CD4-positive, alpha-beta T cell (primary cell): ENCODE measurements around the gene NKAIN2. TPM values are rescaled to one million over a fixed set of nuclear protein-coding genes. Genes with fewer than 3 reads are reported as not detected.

Experiments
- ATAC-seq: fragments of 200-7000 bp; cut with Tn5 transposase; one replicate; pipeline ENCODE4 v1.10.0; 2022; ENCODE audit warnings: mild to moderate bottlenecking; ENCODE audit not compliant: poor library complexity
- CTCF ChIA-PET: fragments of 350-600 bp; sonication (Branson Sonifier 250); formaldehyde crosslinking; loops from one replicate; lab custom pipeline; 2021; ENCODE audit warnings: antibody characterized with exemption, inconsistent platforms; lab: Charles Lee
- POLR2A ChIA-PET: fragments of 350-600 bp; sonication (Branson Sonifier 250); formaldehyde crosslinking; loops from one replicate; lab custom pipeline; 2021; ENCODE audit warnings: antibody characterized with exemption, inconsistent platforms; lab: Charles Lee
- DNase-seq, 14 experiments: peaks; one replicate each; pipeline ENCODE4 v3.0.0-alpha.2; 2013 to 2020; ENCODE audit warnings: mixed read lengths in 2 of 14
- H3K27ac ChIP-seq, 2 donors: one replicate each; pipeline versions ENCODE4 v1.5.1 to v1.7.0; 2013; ENCODE audit warnings: low read length in 2 of 2, low read depth in 1 of 2, mild to moderate bottlenecking in 1 of 2
- H3K27me3 ChIP-seq, 2 experiments: 1 replicate in 1 of 2; 2 replicates in 1 of 2; pipeline versions ENCODE4 v1.6.1 to v1.7.0; 2013; ENCODE audit warnings: low read length in 2 of 2, control low read depth in 1 of 2, mild to moderate bottlenecking in 1 of 2, moderate library complexity in 1 of 2; ENCODE audit not compliant: insufficient read depth in 2 of 2, control insufficient read depth in 1 of 2
- H3K36me3 ChIP-seq: one replicate; pipeline ENCODE4 v1.6.1; 2013; ENCODE audit warnings: low read length, control low read depth; ENCODE audit not compliant: insufficient read depth
- H3K4me1 ChIP-seq: one replicate; pipeline ENCODE4 v1.6.1; 2013; ENCODE audit warnings: low read length, control low read depth; ENCODE audit not compliant: insufficient read depth
- H3K4me3 ChIP-seq: one replicate; pipeline ENCODE4 v1.5.1; 2013; ENCODE audit warnings: mild to moderate bottlenecking, low read length, moderate library complexity
- H3K9me3 ChIP-seq, 2 experiments: 1 replicate in 1 of 2; 2 replicates in 1 of 2; pipeline versions ENCODE4 v1.6.1 to v1.7.0; 2013; ENCODE audit warnings: low read length in 2 of 2, mild to moderate bottlenecking in 2 of 2, control low read depth in 1 of 2, moderate library complexity in 1 of 2; ENCODE audit not compliant: control insufficient read depth in 1 of 2, insufficient read depth in 1 of 2
- H3K27ac Mint-ChIP-seq: one replicate; pipeline ENCODE4 v1.8.0; 2020; ENCODE audit warnings: mixed read lengths
- H3K27me3 Mint-ChIP-seq: one replicate; pipeline ENCODE4 v1.8.0; 2021; ENCODE audit warnings: mixed read lengths
- H3K36me3 Mint-ChIP-seq: one replicate; pipeline ENCODE4 v1.8.0; 2021; ENCODE audit warnings: low read depth, mixed read lengths
- H3K4me1 Mint-ChIP-seq: one replicate; pipeline ENCODE4 v1.8.0; 2021; ENCODE audit warnings: low read depth, mixed read lengths
- H3K4me3 Mint-ChIP-seq: one replicate; pipeline ENCODE4 v1.8.0; 2020; ENCODE audit warnings: mild to moderate bottlenecking, mixed read lengths
- H3K9me3 Mint-ChIP-seq: one replicate; pipeline ENCODE4 v1.8.0; 2020; ENCODE audit warnings: mixed read lengths
- intact Hi-C, 2 experiments: fragments of 100-400 bp; cut with DNase I in 1 of 2; cut with micrococcal nuclease in 1 of 2; formaldehyde crosslinking; loops; one replicate each; pipeline versions ENCODE4 v1.15.1 to v1.9.0; 2023 to 2025; cut with DNase I, micrococcal nuclease
- total RNA-seq, 174 experiments: library from RNA in 2 of 174; stranded (reverse) in 2 of 174; gene quantifications; one replicate each; pipeline ENCODE4 v1.2.3 and lab custom pipeline; 2021 to 2026
- TF ChIP-seq, protein P1 (sequence below): fragments of 200-600 bp; IDR thresholded peaks from one replicate; pipeline ENCODE4 v1.8.0; 2022; ENCODE audit warnings: antibody characterized with exemption, mild to moderate bottlenecking

NKAIN2 gene
- total RNA-seq, 2 experiments from 2014 or later: not detected

DNA sequence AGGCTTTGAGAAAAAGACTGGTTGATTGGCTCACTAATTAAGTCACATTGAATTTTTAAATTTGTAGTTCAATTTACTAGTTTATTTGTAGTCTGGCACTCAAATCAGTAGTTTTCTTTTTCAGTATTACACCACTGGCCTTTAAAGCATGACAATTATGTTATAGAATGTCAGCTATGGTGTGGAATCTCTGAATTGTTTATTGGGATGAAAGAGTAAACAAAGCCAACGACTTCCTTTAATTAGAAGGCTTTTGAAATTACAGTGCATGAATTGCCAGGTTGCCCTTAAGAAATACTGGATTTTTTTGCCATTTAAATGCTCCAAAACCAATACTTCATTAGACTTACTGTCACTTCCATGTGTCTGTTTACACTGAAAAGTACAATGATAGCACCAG lies 731.6 kb downstream of the NKAIN2 start:
- intact Hi-C loops: no loop called here
- H3K4me3 Mint-ChIP-seq: no peak overlapping the region
- Histone ChIP-seq H3K4me3 (no peak overlapping the region), H3K4me1 (no peaks in the 10 kb centered on the region), H3K27me3 (no peaks in the 10 kb centered on the region), H3K9me3 (peaks cover 0 to 4% of the 10 kb centered on the region in 2 experiments), H3K36me3 (no peaks in the 10 kb centered on the region), H3K27ac (no peak overlapping the region)
- ChIA-PET CTCF (no interaction called here), POLR2A (no interaction called here)
- ATAC-seq (no peak), DNase-seq (no peak)
- H3K27ac Mint-ChIP-seq: no peak overlapping the region
- H3K9me3 Mint-ChIP-seq: no peaks in the 10 kb centered on the region
- H3K36me3 Mint-ChIP-seq: no peaks in the 10 kb centered on the region
- TF ChIP-seq, protein P1, sequence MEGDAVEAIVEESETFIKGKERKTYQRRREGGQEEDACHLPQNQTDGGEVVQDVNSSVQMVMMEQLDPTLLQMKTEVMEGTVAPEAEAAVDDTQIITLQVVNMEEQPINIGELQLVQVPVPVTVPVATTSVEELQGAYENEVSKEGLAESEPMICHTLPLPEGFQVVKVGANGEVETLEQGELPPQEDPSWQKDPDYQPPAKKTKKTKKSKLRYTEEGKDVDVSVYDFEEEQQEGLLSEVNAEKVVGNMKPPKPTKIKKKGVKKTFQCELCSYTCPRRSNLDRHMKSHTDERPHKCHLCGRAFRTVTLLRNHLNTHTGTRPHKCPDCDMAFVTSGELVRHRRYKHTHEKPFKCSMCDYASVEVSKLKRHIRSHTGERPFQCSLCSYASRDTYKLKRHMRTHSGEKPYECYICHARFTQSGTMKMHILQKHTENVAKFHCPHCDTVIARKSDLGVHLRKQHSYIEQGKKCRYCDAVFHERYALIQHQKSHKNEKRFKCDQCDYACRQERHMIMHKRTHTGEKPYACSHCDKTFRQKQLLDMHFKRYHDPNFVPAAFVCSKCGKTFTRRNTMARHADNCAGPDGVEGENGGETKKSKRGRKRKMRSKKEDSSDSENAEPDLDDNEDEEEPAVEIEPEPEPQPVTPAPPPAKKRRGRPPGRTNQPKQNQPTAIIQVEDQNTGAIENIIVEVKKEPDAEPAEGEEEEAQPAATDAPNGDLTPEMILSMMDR: no peak
- no peaks in the 10 kb centered on the region for H3K27me3 Mint-ChIP-seq
- no peaks in the 10 kb centered on the region for H3K4me1 Mint-ChIP-seq

GRCh38 chr6:124535746-124536145 lies 732.1 kb downstream of the NKAIN2 start:
- no peaks in the 10 kb centered on the region for H3K4me1 ChIP-seq
- POLR2A ChIA-PET: no interaction called here
- H3K36me3 Mint-ChIP-seq: no peaks in the 10 kb centered on the region
- no peaks in the 10 kb centered on the region for H3K27me3 ChIP-seq
- H3K4me3 Mint-ChIP-seq: no peak overlapping the region
- no peaks in the 10 kb centered on the region for H3K4me1 Mint-ChIP-seq
- DNase-seq: no peak
- peaks cover 0 to 4% of the 10 kb centered on the region in 2 experiments for H3K9me3 ChIP-seq
- H3K36me3 ChIP-seq: no peaks in the 10 kb centered on the region
- CTCF ChIA-PET: no interaction called here
- H3K27ac ChIP-seq: no peak overlapping the region
- H3K4me3 ChIP-seq: no peak overlapping the region
- intact Hi-C loops: no loop called here
- TF ChIP-seq, protein P1: no peak
- ATAC-seq: no peak
- H3K27me3 Mint-ChIP-seq: no peaks in the 10 kb centered on the region
- H3K9me3 Mint-ChIP-seq: no peaks in the 10 kb centered on the region
- no peak overlapping the region for H3K27ac Mint-ChIP-seq

- no peak overlapping the region for H3K4me3 ChIP-seq
- TF ChIP-seq, protein P1: no peak
- ChIA-PET POLR2A (no interaction called here), CTCF (no interaction called here)
- no peak for DNase-seq
- H3K9me3 Mint-ChIP-seq: no peaks in the 10 kb centered on the region
- H3K4me1 ChIP-seq: no peaks in the 10 kb centered on the region
- intact Hi-C loops: no loop called here
- ATAC-seq: no peak
- no peak overlapping the region for H3K4me3 Mint-ChIP-seq
- H3K27ac ChIP-seq: no peak overlapping the region
- H3K36me3 Mint-ChIP-seq: no peaks in the 10 kb centered on the region
- H3K27ac Mint-ChIP-seq: no peak overlapping the region
- no peaks in the 10 kb centered on the region for H3K4me1 Mint-ChIP-seq
- H3K27me3 Mint-ChIP-seq: no peaks in the 10 kb centered on the region
- peaks cover 0 to 4% of the 10 kb centered on the region in 2 experiments for H3K9me3 ChIP-seq
- H3K27me3 ChIP-seq: no peaks in the 10 kb centered on the region
- H3K36me3 ChIP-seq: no peaks in the 10 kb centered on the region
These were observed 732.6 kb downstream of the NKAIN2 start for GRCh38 chr6:124536157-124536841.
